HEK293 (cell line): ENCODE results near the gene BET1.

Experiments used
- CTCF ChIA-PET: fragments of 350-600 bp; formaldehyde crosslinking; extraction: SDS; loops from one replicate; lab custom pipeline; 2021; ENCODE audit warnings: antibody characterized with exemption; lab: Yijun Ruan, JAX
- POLR2A ChIA-PET: fragments of 300-600 bp; formaldehyde crosslinking; extraction: SDS; loops from one replicate; lab custom pipeline; 2020; ENCODE audit warnings: antibody characterized with exemption, inconsistent platforms; lab: Yijun Ruan, JAX
- H3K27ac ChIP-seq: fragments of 200-500 bp; sonication (Bioruptor generic); 2 replicates; pipeline ENCODE4 v1.5.1; 2014; ENCODE audit warnings: low read depth, low read length, control low read depth, inconsistent platforms; ENCODE audit errors: extremely low read depth
- H3K36me3 ChIP-seq, 2 experiments: fragments of 200-500 bp in 1 of 2; sonication (Bioruptor generic) in 1 of 2; 1 replicate in 1 of 2; 2 replicates in 1 of 2; pipeline ENCODE4 v1.5.1; 2014 to 2017; ENCODE audit warnings: inconsistent platforms in 2 of 2, low read length in 2 of 2; ENCODE audit not compliant: control insufficient read depth in 2 of 2, insufficient read depth in 1 of 2
- H3K4me1 ChIP-seq: fragments of 200-500 bp; sonication (Bioruptor generic); 2 replicates; pipeline ENCODE4 v1.5.1; 2014; ENCODE audit warnings: mild to moderate bottlenecking, low read length, inconsistent platforms; ENCODE audit not compliant: control insufficient read depth, insufficient read depth
- H3K4me3 ChIP-seq: 2 replicates; pipeline ENCODE4 v1.5.1; 2011; ENCODE audit warnings: low read depth, mild to moderate bottlenecking, control low read depth, low read length, moderate library complexity
- H3K9me3 ChIP-seq: fragments of 200-500 bp; sonication (Bioruptor generic); 2 replicates; pipeline ENCODE4 v1.5.1; 2014; ENCODE audit warnings: low read depth, low read length, inconsistent platforms; ENCODE audit not compliant: control insufficient read depth, insufficient read depth
- KLF9 ChIP-seq: fragments of 450-650 bp; formaldehyde crosslinking; IDR thresholded peaks from 2 replicates; pipeline ENCODE4 v1.5.1; 2016; ENCODE audit warnings: missing biosample characterization, missing genetic modification characterization, low read depth
- MZF1 ChIP-seq: fragments of 450-650 bp; formaldehyde crosslinking; IDR thresholded peaks from 2 replicates; pipeline ENCODE4 v1.5.1; 2017; ENCODE audit warnings: missing biosample characterization, missing genetic modification characterization, borderline replicate concordance
- PRDM1 ChIP-seq: fragments of 450-650 bp; formaldehyde crosslinking; IDR thresholded peaks from 2 replicates; pipeline ENCODE4; 2016; ENCODE audit warnings: missing biosample characterization, missing genetic modification characterization
- ZBTB20 ChIP-seq: fragments of 450-650 bp; formaldehyde crosslinking; IDR thresholded peaks from 2 replicates; pipeline ENCODE4 v1.5.1; 2016; ENCODE audit warnings: missing biosample characterization, missing genetic modification characterization
- ZBTB48 ChIP-seq: fragments of 450-650 bp; formaldehyde crosslinking; IDR thresholded peaks from 2 replicates; pipeline ENCODE4 v1.5.1; 2016; ENCODE audit warnings: missing biosample characterization, missing genetic modification characterization
- ZBTB8A ChIP-seq: fragments of 450-650 bp; formaldehyde crosslinking; IDR thresholded peaks from 2 replicates; pipeline ENCODE4 v1.5.1; 2016; ENCODE audit warnings: missing biosample characterization, missing genetic modification characterization
- ZFHX2 ChIP-seq: fragments of 450-650 bp; formaldehyde crosslinking; conservative IDR thresholded peaks from 2 replicates; pipeline ENCODE4 v1.5.1; 2016; ENCODE audit warnings: missing biosample characterization, missing genetic modification characterization
- ZNF10 ChIP-seq: fragments of 450-650 bp; formaldehyde crosslinking; IDR thresholded peaks from 2 replicates; pipeline ENCODE4 v1.5.1; 2017; ENCODE audit warnings: missing biosample characterization, missing genetic modification characterization
- ZNF239 ChIP-seq: fragments of 450-650 bp; formaldehyde crosslinking; IDR thresholded peaks from 2 replicates; pipeline ENCODE4 v1.5.1; 2016; ENCODE audit warnings: missing biosample characterization, missing genetic modification characterization
- ZNF335 ChIP-seq: fragments of 450-650 bp; formaldehyde crosslinking; conservative IDR thresholded peaks from 2 replicates; pipeline ENCODE4 v1.5.1; 2016; ENCODE audit warnings: missing biosample characterization, missing genetic modification characterization
- ZNF558 ChIP-seq: fragments of 450-650 bp; formaldehyde crosslinking; IDR thresholded peaks from 2 replicates; pipeline ENCODE4 v1.5.1; 2016; ENCODE audit warnings: missing biosample characterization, missing genetic modification characterization
- ZNF561 ChIP-seq: fragments of 450-650 bp; IDR thresholded peaks from 2 replicates; pipeline ENCODE4 v1.5.1; 2018; ENCODE audit warnings: missing biosample characterization, missing genetic modification characterization, borderline replicate concordance
- ZNF621 ChIP-seq: fragments of 450-650 bp; formaldehyde crosslinking; IDR thresholded peaks from 2 replicates; pipeline ENCODE4 v1.5.1; 2017; ENCODE audit warnings: missing biosample characterization, missing genetic modification characterization
- ZNF658 ChIP-seq: fragments of 450-650 bp; formaldehyde crosslinking; IDR thresholded peaks from 2 replicates; pipeline ENCODE4; 2016; ENCODE audit warnings: missing biosample characterization, missing genetic modification characterization
- TF ChIP-seq, protein P1 (sequence below): fragments of 450-650 bp; formaldehyde crosslinking; IDR thresholded peaks from 2 replicates; pipeline ENCODE4; 2016; ENCODE audit warnings: missing biosample characterization, missing genetic modification characterization
- TF ChIP-seq, protein P2 (sequence below): fragments of 450-650 bp; formaldehyde crosslinking; IDR thresholded peaks from 2 replicates; pipeline ENCODE4 v1.5.1; 2017; ENCODE audit warnings: missing biosample characterization, missing genetic modification characterization
- TF ChIP-seq, protein P3 (sequence below): fragments of 450-650 bp; formaldehyde crosslinking; IDR thresholded peaks from 2 replicates; pipeline ENCODE4 v1.5.1; 2016; ENCODE audit warnings: missing biosample characterization, missing genetic modification characterization
- TF ChIP-seq, protein P4 (sequence below): fragments of 450-650 bp; formaldehyde crosslinking; IDR thresholded peaks from 2 replicates; pipeline ENCODE4 v1.5.1; 2016; ENCODE audit warnings: missing biosample characterization, missing genetic modification characterization
- TF ChIP-seq, protein P5 (sequence below): fragments of 450-650 bp; formaldehyde crosslinking; IDR thresholded peaks from 2 replicates; pipeline ENCODE4 v1.5.1; 2016; ENCODE audit warnings: missing biosample characterization, missing genetic modification characterization
- TF ChIP-seq, protein P6 (sequence below): fragments of 450-650 bp; formaldehyde crosslinking; conservative IDR thresholded peaks from 2 replicates; pipeline ENCODE4 v1.5.1; 2016; ENCODE audit warnings: low read depth, missing biosample characterization, missing genetic modification characterization

BET1 gene

DNA sequence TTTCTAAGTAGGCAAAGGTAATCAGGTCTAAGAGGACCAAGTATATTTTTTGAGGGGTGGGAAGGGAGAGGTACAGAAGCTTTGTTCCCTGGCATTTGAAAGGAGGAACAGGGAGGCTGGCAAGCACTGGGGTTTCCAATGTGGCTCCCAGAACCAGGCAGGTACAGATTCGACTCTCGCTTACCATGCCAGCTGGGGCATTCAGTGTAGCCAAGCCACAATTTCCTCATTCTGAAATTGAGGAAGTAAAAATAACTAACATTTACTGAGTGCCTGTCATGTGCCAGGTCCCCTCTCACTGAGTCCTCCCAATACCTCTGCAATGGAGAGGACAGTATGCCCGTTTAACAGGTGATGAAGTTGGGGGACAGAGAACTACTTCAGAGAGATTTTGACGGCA, 45.9 kb upstream of the BET1 start:
- Histone ChIP-seq H3K4me1 (no peaks in the 10 kb centered on the region), H3K36me3 (no peaks in the 10 kb centered on the region), H3K9me3 (no peaks in the 10 kb centered on the region), H3K4me3 (no peak overlapping the region), H3K27ac (no peak overlapping the region)
- TF ChIP-seq ZFHX2 (tag by site-specific recombination) (no peak), ZNF239 (no peak), ZNF621 (tag by site-specific recombination) (no peak), KLF9 (no peak), ZBTB20 (no peak), ZNF558 (tag by site-specific recombination) (no peak), ZNF561 (no peak), PRDM1 (no peak), ZBTB8A (tag by site-specific recombination) (no peak), ZNF658 (tag by site-specific recombination) (no peak), ZNF335 (no peak), ZNF10 (tag by site-specific recombination) (no peak), MZF1 (no peak), ZBTB48 (tag by site-specific recombination) (no peak)
- TF ChIP-seq, protein P1, sequence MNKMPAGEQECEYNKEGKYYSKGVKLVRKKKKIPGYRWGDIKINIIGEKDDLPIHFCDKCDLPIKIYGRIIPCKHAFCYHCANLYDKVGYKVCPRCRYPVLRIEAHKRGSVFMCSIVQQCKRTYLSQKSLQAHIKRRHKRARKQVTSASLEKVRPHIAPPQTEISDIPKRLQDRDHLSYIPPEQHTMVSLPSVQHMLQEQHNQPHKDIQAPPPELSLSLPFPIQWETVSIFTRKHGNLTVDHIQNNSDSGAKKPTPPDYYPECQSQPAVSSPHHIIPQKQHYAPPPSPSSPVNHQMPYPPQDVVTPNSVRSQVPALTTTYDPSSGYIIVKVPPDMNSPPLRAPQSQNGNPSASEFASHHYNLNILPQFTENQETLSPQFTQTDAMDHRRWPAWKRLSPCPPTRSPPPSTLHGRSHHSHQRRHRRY (tag by site-specific recombination), result no peak
- TF ChIP-seq, protein P2, sequence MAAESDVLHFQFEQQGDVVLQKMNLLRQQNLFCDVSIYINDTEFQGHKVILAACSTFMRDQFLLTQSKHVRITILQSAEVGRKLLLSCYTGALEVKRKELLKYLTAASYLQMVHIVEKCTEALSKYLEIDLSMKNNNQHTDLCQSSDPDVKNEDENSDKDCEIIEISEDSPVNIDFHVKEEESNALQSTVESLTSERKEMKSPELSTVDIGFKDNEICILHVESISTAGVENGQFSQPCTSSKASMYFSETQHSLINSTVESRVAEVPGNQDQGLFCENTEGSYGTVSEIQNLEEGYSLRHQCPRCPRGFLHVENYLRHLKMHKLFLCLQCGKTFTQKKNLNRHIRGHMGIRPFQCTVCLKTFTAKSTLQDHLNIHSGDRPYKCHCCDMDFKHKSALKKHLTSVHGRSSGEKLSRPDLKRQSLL (tag by site-specific recombination), result no peak
- TF ChIP-seq, protein P3, sequence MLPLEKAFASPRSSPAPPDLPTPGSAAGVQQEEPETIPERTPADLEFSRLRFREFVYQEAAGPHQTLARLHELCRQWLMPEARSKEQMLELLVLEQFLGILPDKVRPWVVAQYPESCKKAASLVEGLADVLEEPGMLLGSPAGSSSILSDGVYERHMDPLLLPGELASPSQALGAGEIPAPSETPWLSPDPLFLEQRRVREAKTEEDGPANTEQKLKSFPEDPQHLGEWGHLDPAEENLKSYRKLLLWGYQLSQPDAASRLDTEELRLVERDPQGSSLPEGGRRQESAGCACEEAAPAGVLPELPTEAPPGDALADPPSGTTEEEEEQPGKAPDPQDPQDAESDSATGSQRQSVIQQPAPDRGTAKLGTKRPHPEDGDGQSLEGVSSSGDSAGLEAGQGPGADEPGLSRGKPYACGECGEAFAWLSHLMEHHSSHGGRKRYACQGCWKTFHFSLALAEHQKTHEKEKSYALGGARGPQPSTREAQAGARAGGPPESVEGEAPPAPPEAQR (tag by site-specific recombination), result no peak
- TF ChIP-seq, protein P4, sequence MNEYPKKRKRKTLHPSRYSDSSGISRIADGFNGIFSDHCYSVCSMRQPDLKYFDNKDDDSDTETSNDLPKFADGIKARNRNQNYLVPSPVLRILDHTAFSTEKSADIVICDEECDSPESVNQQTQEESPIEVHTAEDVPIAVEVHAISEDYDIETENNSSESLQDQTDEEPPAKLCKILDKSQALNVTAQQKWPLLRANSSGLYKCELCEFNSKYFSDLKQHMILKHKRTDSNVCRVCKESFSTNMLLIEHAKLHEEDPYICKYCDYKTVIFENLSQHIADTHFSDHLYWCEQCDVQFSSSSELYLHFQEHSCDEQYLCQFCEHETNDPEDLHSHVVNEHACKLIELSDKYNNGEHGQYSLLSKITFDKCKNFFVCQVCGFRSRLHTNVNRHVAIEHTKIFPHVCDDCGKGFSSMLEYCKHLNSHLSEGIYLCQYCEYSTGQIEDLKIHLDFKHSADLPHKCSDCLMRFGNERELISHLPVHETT, result no peak
- TF ChIP-seq, protein P5, sequence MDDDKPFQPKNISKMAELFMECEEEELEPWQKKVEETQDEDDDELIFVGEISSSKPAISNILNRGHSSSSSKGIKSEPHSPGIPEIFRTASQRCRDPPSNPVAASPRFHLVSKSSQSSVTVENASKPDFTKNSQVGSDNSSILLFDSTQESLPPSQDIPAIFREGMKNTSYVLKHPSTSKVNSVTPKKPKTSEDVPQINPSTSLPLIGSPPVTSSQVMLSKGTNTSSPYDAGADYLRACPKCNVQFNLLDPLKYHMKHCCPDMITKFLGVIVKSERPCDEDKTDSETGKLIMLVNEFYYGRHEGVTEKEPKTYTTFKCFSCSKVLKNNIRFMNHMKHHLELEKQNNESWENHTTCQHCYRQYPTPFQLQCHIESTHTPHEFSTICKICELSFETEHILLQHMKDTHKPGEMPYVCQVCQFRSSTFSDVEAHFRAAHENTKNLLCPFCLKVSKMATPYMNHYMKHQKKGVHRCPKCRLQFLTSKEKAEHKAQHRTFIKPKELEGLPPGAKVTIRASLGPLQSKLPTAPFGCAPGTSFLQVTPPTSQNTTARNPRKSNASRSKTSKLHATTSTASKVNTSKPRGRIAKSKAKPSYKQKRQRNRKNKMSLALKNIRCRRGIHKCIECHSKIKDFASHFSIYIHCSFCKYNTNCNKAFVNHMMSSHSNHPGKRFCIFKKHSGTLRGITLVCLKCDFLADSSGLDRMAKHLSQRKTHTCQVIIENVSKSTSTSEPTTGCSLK (tag by site-specific recombination), result no peak
- TF ChIP-seq, protein P6, sequence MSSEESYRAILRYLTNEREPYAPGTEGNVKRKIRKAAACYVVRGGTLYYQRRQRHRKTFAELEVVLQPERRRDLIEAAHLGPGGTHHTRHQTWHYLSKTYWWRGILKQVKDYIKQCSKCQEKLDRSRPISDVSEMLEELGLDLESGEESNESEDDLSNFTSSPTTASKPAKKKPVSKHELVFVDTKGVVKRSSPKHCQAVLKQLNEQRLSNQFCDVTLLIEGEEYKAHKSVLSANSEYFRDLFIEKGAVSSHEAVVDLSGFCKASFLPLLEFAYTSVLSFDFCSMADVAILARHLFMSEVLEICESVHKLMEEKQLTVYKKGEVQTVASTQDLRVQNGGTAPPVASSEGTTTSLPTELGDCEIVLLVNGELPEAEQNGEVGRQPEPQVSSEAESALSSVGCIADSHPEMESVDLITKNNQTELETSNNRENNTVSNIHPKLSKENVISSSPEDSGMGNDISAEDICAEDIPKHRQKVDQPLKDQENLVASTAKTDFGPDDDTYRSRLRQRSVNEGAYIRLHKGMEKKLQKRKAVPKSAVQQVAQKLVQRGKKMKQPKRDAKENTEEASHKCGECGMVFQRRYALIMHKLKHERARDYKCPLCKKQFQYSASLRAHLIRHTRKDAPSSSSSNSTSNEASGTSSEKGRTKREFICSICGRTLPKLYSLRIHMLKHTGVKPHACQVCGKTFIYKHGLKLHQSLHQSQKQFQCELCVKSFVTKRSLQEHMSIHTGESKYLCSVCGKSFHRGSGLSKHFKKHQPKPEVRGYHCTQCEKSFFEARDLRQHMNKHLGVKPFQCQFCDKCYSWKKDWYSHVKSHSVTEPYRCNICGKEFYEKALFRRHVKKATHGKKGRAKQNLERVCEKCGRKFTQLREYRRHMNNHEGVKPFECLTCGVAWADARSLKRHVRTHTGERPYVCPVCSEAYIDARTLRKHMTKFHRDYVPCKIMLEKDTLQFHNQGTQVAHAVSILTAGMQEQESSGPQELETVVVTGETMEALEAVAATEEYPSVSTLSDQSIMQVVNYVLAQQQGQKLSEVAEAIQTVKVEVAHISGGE (tag by site-specific recombination), result no peak
- ChIA-PET POLR2A (no interaction called here), CTCF (no interaction called here)
